Measurements from ENCODE around the gene KIF21A. TPM values are rescaled to one million over a fixed set of nuclear protein-coding genes. Genes with fewer than 3 reads are reported as not detected.
"Not testable (repeated sequence)": the region's sequence is repeated elsewhere in the genome, so short reads cannot be mapped to it uniquely, and the experiment has no call there.

The KIF21A gene
- total and polyA plus RNA-seq, 7 donors: 8.5 to 33.6 (median 26.7) TPM

GRCh38 chr12:39483042-39483441 is 40.1 kb upstream of the KIF21A start:
- Histone ChIP-seq H3K36me3 (ENCODE audit: insufficient read depth in 1 of 2, low read depth in 1 of 2) (no peaks in the 10 kb centered on the region), H3K27ac (no peak overlapping the region), H3K4me1 (no peaks in the 10 kb centered on the region), H3K9me3 (no peaks in the 10 kb centered on the region), H3K4me3 (no peak overlapping the region), H3K27me3 (ENCODE audit: insufficient read depth in 3 of 3, low read length in 2 of 3) (no peaks in the 10 kb centered on the region)
- WGBS, 3 donors: 89 to 94% (median 90%) methylated on average over 4 of the region's 4 CpGs
- intact Hi-C loops (cut with DNase I): no loop called here
- no peak for TF ChIP-seq CTCF (IDR thresholded peaks at IDR 0.05)
- ATAC-seq (no peak), DNase-seq (no peak)

DNA sequence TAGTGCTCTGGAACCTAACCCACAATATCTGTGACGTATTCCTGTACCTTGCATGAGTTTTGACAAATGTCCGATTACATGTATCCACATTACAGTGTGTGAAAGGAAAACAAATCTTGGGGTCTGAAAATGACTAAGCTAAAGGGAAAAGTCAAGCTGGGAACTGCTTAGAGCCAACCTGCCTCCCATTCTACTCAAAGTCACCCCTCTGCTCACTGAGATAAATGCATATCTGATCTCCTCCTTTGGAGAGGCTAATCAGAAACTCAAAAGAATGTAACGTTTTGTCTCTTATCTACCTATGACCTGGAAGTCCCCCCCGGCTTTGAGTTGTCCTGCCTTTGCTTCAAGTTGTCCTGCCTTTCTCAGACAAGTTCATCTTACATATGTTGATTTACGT is 34.0 kb upstream of the KIF21A start:
- DNase-seq (no peak), ATAC-seq (no peak)
- Histone ChIP-seq H3K4me3 (no peak overlapping the region), H3K36me3 (ENCODE audit: insufficient read depth in 1 of 2, low read depth in 1 of 2) (no peaks in the 10 kb centered on the region), H3K27ac (no peak overlapping the region), H3K27me3 (ENCODE audit: insufficient read depth in 3 of 3, low read length in 2 of 3) (no peaks in the 10 kb centered on the region), H3K9me3 (no peaks in the 10 kb centered on the region), H3K4me1 (no peaks in the 10 kb centered on the region)
- WGBS, 3 donors: 89 to 91% (median 90%) methylated on average over 5 of the region's 5 CpGs
- intact Hi-C loops (cut with DNase I): no loop called here
- TF ChIP-seq CTCF (IDR thresholded peaks at IDR 0.05): no peak

- DNase-seq (no peak), ATAC-seq (no peak)
- TF ChIP-seq CTCF (IDR thresholded peaks at IDR 0.05): no peak
- intact Hi-C loops (cut with DNase I): no loop called here
- Histone ChIP-seq H3K36me3 (ENCODE audit: insufficient read depth in 1 of 2, low read depth in 1 of 2) (no peaks in the 10 kb centered on the region), H3K27ac (no peak overlapping the region), H3K9me3 (no peaks in the 10 kb centered on the region), H3K27me3 (ENCODE audit: insufficient read depth in 3 of 3, low read length in 2 of 3) (no peaks in the 10 kb centered on the region), H3K4me3 (no peak overlapping the region), H3K4me1 (no peaks in the 10 kb centered on the region)
- WGBS, 3 donors: 90 to 93% (median 92%) methylated on average over 4 of the region's 4 CpGs
Measured at GRCh38 chr12:39476121-39476520, 33.2 kb upstream of the KIF21A start.

- 88 to 96% (median 92%) methylated on average over 10 to 11 of the region's 11 CpGs for WGBS, 3 donors
- not testable (repeated sequence) for ATAC-seq
Measured at GRCh38 chr12:39475136-39475535, 32.2 kb upstream of the KIF21A start.

DNA sequence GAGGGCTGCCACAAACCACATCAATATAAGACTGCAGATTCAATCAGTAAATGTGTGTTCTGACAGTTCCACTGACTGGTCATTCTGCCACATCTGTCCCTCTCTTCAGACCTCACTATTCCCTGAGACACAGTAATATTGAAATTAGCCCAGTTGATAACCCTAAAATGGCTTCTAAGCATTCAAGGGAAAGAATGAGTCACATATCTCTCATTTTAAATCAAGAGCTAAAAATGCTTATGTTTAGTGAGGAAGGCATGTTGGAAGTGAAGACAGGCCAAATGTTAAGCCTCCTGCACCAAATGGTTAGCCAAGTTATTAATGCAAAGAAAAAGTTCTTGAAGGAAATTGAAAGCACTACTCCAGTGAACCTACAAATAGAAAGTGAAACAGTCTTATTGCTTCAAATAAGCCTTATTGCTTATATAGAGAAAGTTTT is 24.5 kb upstream of the KIF21A start:
- Histone ChIP-seq H3K9me3 (no peaks in the 10 kb centered on the region), H3K4me3 (no peak overlapping the region), H3K27ac (no peak overlapping the region), H3K4me1 (no peaks in the 10 kb centered on the region), H3K27me3 (ENCODE audit: insufficient read depth in 3 of 3, low read length in 2 of 3) (no peaks in the 10 kb centered on the region), H3K36me3 (ENCODE audit: insufficient read depth in 1 of 2, low read depth in 1 of 2) (no peaks in the 10 kb centered on the region)
- TF ChIP-seq CTCF (IDR thresholded peaks at IDR 0.05): no peak
- intact Hi-C loops (cut with DNase I): no loop called here
- ATAC-seq: no peak
- DNase-seq: no peak

More at GRCh38 chr12:39475136-39475535, 32.2 kb upstream of the KIF21A start:
- H3K36me3 ChIP-seq (ENCODE audit: insufficient read depth in 1 of 2, low read depth in 1 of 2); DNase-seq; H3K27ac ChIP-seq; intact Hi-C loops (cut with DNase I); H3K4me1 ChIP-seq; H3K4me3 ChIP-seq; H3K27me3 ChIP-seq (ENCODE audit: insufficient read depth in 3 of 3, low read length in 2 of 3); H3K9me3 ChIP-seq: not testable (repeated sequence)
